GM10266 (cell line): ENCODE data around the gene PTPRE.

Experiments
- DNase-seq: peaks from one replicate; pipeline ENCODE4 v3.0.0; 2012; ENCODE audit errors: extremely low spot score
- TF ChIP-seq, protein P1 (sequence below): IDR thresholded peaks from 2 replicates; pipeline ENCODE4 v1.5.1; 2012; ENCODE audit warnings: mild to moderate bottlenecking, low read depth; ENCODE audit not compliant: control insufficient read depth, insufficient read depth; ENCODE audit errors: missing control alignments

Gene PTPRE

DNA sequence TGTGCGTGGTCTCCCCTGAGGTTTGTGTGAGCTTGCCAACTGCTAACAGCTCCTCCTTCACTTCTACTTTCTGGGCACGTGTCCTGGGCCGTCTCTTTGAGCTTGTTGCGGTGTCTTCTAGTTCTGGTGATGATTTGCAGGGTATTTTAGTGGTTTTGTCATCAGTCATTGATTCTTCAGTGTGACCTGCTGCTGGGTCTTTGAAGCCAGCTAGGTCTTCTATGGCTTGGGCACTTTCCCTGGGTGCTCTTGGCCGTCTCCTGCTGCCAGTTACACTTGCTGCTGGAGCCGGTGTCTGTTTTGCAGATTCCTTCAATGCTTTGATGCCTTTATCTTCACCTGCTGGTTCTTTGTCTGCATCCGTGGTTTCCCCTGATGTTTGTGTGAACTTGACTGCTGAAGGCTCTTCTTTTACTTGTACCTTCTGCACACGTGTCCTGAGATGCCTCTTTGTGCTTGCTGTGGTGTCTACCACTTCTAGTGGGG, 196.4 kb downstream of the PTPRE start:
- TF ChIP-seq, protein P1, sequence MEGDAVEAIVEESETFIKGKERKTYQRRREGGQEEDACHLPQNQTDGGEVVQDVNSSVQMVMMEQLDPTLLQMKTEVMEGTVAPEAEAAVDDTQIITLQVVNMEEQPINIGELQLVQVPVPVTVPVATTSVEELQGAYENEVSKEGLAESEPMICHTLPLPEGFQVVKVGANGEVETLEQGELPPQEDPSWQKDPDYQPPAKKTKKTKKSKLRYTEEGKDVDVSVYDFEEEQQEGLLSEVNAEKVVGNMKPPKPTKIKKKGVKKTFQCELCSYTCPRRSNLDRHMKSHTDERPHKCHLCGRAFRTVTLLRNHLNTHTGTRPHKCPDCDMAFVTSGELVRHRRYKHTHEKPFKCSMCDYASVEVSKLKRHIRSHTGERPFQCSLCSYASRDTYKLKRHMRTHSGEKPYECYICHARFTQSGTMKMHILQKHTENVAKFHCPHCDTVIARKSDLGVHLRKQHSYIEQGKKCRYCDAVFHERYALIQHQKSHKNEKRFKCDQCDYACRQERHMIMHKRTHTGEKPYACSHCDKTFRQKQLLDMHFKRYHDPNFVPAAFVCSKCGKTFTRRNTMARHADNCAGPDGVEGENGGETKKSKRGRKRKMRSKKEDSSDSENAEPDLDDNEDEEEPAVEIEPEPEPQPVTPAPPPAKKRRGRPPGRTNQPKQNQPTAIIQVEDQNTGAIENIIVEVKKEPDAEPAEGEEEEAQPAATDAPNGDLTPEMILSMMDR, result no peak
- DNase-seq, result no peak

DNA sequence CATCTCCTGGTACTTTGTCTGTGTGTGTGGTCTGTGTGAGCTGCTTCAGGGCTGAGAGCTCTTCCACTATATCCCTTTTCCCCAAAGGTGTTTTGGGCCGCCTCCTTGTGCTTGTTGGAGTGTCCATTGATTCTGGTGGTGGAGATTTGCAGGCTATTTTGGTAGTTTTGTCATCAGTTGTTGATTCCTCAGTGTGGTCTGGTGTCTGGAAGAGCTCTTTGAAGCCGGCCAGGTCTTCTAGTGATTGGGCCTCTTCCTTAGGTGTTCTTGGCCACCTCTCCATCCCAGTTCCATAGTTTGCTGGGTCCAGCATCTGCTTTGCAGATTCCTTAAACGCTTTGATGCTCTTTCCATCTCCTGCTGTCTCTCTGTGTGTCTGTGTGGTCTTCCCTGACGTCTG, 198.5 kb downstream of the PTPRE start:
- TF ChIP-seq, protein P1, result no peak

GRCh38 chr10:128109707-128110106, 202.8 kb downstream of the PTPRE start:
- DNase-seq, result no peak
- TF ChIP-seq, protein P1, result no peak

More for the DNA sequence above, 198.5 kb downstream of the PTPRE start:
- DNase-seq, result no peak

DNA sequence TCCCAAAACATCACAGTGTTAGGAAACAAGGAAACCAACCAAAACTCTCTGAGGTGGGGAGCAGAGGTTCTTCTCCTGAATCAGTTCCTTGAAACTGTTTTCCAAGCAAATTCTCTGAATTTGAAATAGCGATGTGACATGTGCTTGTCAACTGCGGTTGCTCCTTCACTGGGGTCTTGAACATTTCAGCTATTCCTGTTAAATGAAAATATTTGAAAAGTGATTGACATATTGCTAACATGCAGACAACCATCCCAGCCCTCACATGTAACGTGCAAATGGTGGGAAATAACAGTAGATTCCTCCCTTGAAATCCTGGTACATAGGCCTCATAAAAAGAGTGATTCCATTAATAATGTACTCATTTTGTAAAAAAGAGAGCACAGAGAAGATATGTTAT, 203.4 kb downstream of the PTPRE start:
- TF ChIP-seq, protein P1, result no peak
- DNase-seq, result no peak

- DNase-seq, result no peak
- TF ChIP-seq, protein P1, result no peak
Observed at GRCh38 chr10:128111696-128112095, 204.8 kb downstream of the PTPRE start.

DNA sequence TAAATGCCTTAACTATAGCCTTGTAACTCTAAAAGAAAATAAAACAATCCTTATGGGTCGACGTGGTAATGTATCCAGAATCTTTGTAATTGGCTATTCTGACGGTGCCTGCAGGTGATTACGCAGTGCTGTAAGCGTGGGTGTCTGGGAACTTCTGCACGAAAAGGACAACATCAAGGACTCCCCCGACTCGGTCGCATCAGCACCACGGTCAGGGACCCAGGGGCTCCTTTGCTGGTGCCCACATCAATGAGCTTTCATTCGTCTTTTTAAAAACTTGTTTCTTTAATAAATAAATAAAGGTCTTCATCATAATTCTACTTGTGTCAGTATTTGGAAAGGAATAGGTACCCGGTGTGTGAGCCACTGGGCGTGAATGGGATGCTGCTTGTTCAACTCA, 206.1 kb downstream of the PTPRE start:
- TF ChIP-seq, protein P1, result no peak
- no peak for DNase-seq

- no peak for DNase-seq
- TF ChIP-seq, protein P1, result no peak
Observed at GRCh38 chr10:128114901-128115300, 208.0 kb downstream of the PTPRE start.
